Amniotic stem cell (primary cell): ENCODE measurements around the gene MMP17.

Source experiments
- DNase-seq: peaks from one replicate; lab custom pipeline; 2025; lab: John Stamatoyannopoulos, UW

The MMP17 gene

DNA sequence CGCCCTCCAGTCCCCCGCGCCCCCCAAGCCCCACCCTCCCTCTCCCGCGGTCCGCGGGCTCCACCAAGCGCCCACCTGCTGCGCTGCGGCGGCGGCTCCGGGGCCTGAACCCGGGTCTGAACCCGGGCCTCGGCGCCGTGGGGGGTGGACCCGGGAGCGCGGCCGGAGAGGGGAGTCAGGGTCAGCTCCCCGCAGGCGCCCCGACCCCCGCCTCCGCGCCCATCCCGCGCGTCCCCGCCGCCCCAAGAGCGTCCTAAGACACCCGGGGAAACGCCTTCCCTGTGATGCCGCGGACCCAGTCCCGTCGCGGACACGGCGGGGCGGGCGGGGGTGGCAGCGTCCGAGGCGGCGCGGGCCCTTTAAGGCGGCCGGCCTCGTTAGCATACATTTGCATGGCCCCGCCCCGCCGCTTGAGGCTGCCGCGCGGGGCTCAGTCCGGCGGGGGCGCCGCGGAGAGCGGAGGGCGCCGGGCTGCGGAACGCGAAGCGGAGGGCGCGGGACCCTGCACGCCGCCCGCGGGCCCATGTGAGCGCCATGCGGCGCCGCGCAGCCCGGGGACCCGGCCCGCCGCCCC lies at the start of gene MMP17:
Gene MMP17, plus strand, starts transcription at position 433 of the 574 bp plus-strand sequence. Its CDS starts 102 bp downstream, at position 535.
- DNase-seq, result peak; percentile 44

DNA sequence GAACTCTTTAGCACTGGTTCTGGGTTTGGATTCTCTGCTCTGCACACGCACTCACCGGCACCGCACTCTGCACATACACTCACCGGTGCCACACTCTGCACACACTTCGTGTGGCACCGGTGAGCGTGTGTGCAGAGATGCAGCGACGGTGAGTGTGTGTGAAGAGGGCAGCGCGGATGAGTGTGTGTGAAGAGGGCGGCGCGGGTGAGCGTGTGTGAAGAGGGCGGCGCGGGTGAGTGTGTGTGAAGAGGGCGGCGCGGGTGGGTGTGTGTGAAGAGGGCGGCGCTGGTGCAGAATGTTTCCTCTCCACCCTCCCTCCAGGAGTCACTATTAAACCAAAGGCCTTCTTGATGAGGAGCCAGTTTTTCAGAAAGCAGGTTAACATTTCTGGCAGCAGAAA lies 49.2 kb upstream of the MMP17 start:
- DNase-seq, result no peak

GRCh38 chr12:131782061-131782460 lies 46.1 kb upstream of the MMP17 start:
- DNase-seq, result no peak

GRCh38 chr12:131783915-131784541 lies 44.2 kb upstream of the MMP17 start:
- peak; percentile 81 for DNase-seq

DNA sequence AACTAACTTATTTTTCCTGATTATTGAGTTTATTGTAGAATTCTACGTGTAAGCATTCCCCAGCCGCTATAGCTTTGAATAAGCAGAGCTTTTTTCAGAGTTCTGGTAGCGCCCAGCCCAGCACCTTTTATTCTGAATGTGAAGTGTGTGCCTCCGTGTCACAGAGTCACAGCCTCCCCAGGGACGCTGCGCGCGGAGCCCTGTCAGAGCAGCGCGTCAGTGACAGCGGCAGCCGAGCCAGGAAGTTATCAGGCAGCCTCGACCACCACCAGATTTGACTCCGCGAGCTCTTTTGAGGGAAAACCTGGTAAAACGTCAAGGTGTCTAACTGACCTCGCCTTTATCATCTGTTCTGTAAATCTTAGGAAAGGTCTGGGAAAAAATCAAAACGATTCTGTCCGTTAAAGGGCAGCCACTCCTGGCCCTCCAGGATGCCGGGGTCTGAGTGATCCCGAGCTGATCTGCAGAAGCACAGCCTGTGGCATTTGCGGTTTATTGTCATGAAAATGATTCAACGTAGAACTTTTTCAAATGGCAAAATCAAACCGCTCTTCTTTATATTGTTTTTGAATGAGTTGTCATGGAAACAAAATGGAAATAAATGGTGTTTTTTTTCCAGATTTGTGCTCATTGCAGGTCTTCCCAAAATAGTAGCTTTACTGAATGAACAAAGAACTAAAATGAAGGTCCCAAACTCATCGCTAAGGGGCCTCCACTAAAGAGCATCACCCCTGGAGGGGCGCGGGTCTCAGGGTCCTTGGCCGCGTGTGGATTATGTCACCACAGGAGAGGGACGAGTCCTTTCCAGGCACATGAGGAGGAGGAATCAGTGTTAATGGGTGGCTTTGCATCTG lies 43.1 kb upstream of the MMP17 start:
- DNase-seq, result no peak

DNA sequence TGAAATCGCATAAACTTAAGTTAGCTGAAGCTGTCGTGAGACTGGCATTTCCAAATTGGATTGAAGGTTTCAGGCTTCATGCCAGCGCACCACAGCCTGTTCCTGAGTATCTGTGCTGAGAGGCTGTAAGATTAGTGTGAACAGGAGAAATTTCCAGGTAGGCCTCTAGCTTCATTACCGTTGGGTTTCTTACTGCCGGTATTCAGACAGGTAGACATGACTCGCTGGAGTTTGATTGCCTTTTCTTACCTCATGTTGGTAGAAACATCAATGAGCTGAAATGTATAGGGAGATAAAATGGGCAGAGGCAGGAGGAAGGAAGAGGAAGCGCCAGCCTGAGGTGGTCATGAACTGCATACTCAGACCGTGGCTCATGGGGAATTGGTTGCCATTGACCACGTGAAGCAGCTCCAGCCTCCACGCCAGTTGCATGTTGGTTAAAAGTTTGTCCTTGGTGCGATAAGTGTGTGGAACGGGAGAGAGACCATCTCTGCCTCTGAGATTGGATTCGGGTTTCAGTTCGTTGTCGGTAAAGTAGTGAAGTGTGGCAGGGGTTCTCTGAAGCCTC lies 42.3 kb upstream of the MMP17 start:
- no peak for DNase-seq

- DNase-seq, result no peak
Measured at GRCh38 chr12:131786331-131786730, 41.9 kb upstream of the MMP17 start.

GRCh38 chr12:131787143-131787660 lies 41.0 kb upstream of the MMP17 start:
- DNase-seq, result no peak

DNA sequence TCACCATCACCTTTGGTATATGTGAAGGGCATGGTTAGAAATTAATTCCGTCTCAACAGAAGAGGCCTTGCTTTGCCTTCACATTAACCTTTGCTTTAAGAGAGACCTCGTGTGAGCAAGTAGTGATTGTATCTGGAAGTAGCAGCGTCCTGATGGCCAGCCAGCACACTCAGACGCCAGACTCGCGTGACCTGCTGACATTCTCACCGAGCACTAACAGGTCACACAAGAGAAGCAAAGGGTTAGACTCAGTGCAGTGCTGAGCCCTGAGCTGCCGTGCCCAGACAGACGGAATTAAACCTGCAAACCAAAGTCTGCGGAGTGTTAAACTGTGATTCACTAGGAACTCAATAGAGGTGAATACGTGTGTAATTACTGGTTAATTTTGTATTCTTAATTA lies 40.1 kb upstream of the MMP17 start:
- DNase-seq, result no peak

GRCh38 chr12:131789638-131790037 lies 38.6 kb upstream of the MMP17 start:
- no peak for DNase-seq

DNA sequence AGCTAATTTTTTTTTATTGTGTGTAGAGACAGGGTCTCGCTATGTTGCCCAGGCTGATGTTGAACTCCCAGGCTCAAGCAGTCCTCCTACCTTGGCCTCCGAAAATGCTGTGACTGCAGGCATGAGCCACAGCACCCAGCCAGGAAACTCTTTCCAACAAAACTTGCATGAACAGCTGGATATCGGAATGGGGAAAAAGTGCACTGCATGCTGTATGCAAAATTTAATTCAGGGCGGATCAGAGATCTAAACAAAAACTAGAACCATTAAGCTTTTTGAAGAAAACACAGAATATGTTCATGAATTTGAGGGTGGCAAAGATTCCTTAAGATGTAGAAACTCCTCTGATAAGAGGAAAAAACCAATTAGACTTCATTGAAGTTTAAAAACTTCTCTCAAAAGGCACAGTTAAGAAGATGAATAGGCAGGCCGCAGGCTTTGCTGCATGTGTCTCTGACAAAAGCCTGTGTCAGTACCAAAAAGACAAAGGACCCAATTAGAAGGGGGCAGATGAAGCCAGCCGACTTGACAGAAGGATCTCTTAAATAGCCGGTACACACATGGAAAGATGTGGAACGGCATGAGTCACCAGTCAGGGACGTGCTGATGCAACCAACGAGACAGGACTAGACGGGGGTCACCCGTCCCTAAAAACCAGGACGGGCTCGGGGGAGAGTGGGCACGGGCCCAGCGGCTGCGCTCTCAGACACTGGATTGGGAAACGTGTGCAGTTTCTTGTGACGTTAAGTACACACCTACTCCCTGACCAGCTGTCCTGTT lies 34.8 kb upstream of the MMP17 start:
- DNase-seq, result no peak

- DNase-seq, result no peak
Measured at GRCh38 chr12:131794061-131794460, 34.1 kb upstream of the MMP17 start.

DNA sequence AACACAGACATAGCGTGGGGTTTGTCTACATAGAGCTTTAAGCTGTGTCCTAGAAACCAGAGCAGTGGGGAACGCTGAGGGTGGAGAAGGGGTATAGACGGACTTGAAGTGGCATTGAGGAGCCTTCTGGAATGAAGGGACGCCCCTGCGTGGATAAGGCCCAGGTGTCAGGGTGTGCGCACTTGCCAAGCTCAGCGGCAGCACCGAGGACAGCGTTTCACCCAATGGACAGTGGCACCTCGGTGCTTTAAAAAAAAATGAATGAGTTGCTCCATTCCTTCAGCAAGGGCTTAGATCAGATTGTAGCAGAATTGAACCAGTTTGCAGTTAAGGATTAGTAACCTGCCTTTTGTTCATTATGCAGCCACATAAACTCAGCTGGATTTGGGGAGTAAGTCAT lies 33.6 kb upstream of the MMP17 start:
- DNase-seq, result no peak

DNA sequence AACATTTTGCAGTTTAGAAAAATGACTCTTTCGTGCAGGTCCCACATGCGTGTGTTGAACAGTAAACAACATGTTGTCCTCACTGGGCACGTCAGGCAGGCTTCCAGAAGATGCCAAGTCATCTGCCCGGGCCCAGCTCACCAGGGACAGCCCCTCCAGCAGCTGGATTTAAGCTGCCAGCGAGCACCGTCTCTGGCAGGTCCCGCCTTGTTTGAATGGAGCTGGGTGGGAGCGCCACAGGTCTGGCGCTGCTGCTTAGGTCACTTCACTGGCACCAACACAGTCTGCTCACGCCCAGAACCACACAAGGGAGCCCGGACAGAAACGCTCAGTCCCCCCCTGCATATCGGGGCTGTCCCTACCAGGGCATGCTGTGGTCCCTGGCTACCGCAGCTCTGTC lies 33.1 kb upstream of the MMP17 start:
- no peak for DNase-seq

GRCh38 chr12:131795690-131796410 lies 32.3 kb upstream of the MMP17 start:
- no peak for DNase-seq

- no peak for DNase-seq
Measured at GRCh38 chr12:131796411-131796736, 31.8 kb upstream of the MMP17 start.

GRCh38 chr12:131796754-131797587 lies 31.2 kb upstream of the MMP17 start:
- no peak for DNase-seq

DNA sequence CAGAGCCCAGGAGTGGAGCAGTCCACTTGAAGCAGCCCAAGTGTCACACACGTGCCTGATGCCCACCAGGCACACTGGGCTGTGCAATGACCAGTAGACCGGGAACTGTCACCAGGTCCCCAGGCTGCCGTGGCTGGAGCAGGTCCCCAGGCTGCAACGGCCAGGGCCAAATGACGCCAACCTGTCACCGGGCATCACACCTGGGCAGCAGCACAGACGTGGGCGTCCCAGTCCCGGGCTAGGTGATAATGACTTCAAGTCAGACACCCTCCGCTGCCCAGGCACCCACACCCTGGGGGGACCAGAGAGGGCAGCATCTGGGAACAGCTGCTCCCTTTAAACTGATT lies 30.6 kb upstream of the MMP17 start:
- no peak for DNase-seq

DNA sequence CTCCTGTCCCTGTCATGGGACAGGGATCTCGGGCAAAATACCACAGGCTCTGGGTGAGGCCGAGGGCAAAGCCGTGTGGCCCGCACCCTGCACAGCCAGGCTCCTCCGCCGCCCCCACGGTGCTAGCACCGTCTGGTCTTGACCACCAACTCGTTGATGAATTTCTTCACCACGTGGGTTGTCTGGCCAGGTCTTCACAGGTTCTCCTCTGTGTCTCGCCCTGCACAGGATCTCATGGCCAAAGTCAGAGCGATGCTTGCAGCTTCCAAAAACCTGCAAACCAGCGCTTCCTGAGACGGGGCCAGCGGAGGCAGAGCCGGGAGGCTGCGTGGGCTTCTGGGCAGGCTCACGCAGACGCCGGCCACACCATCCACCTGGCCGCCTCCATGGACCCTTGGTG lies 29.0 kb upstream of the MMP17 start:
- DNase-seq, result no peak

- DNase-seq, result no peak
Measured at GRCh38 chr12:131799828-131800593, 28.2 kb upstream of the MMP17 start.
